ENCODE measurements around the gene COL20A1.

COL20A1 gene

DNA sequence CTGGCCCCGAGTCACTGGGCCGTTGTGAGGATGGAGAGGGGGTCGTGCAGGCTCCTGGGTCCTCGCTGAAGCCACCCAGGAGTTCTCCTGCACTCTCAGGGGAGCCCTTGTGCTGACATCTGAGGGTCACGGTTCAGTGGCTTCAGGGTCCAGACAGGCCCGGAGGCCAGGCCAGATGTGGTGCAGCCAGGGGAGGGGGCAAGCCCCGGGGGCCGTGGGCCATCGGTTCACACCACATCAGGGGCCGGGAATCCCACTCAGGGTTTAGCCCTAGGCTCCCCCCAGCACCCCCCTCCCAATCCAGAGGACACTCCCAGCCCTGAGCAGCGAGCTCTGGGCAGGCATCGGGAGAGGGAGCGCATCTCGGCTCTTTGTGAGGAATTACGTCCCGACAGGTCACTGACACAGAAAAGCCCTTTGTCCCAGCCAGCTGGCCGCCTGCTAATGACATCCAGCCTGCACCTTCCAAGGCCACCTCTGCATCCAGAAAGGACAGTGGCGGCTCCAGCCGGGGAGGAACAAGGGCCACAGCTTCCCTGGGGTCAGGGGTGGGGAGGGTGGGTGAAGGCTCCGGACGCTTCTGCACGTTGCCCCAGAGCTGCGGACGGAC is 74.6 kb downstream of the COL20A1 start:
- ATAC-seq, result no peak
- TF ChIP-seq ZNF8 (CRISPR knock-in tag; IDR thresholded peaks at IDR 0.05) (no peak), CSDC2 (CRISPR knock-in tag; IDR thresholded peaks at IDR 0.05) (no peak), TCF4 (CRISPR knock-in tag; IDR thresholded peaks at IDR 0.05; ENCODE audit: borderline replicate concordance) (no peak), CREB5 (CRISPR knock-in tag; IDR thresholded peaks at IDR 0.05; ENCODE audit: low read depth) (no peak), ZNF565 (CRISPR knock-in tag; conservative IDR thresholded peaks at IDR 0.05; ENCODE audit: low read depth) (no peak), CSRNP3 (CRISPR knock-in tag; IDR thresholded peaks at IDR 0.05) (no peak), POU6F1 (CRISPR knock-in tag; IDR thresholded peaks at IDR 0.05; ENCODE audit: borderline replicate concordance, low read depth) (no peak), OSR1 (CRISPR knock-in tag; IDR thresholded peaks at IDR 0.05) (no peak), ISL1 (CRISPR knock-in tag; IDR thresholded peaks at IDR 0.05) (no peak), SNAI2 (CRISPR knock-in tag; IDR thresholded peaks at IDR 0.05) (no peak), ESRRG (CRISPR knock-in tag; IDR thresholded peaks at IDR 0.05) (no peak), RARB (CRISPR knock-in tag; IDR thresholded peaks at IDR 0.05) (no peak), ZC3H10 (CRISPR knock-in tag; IDR thresholded peaks at IDR 0.05) (no peak)
- TF ChIP-seq, protein P1, sequence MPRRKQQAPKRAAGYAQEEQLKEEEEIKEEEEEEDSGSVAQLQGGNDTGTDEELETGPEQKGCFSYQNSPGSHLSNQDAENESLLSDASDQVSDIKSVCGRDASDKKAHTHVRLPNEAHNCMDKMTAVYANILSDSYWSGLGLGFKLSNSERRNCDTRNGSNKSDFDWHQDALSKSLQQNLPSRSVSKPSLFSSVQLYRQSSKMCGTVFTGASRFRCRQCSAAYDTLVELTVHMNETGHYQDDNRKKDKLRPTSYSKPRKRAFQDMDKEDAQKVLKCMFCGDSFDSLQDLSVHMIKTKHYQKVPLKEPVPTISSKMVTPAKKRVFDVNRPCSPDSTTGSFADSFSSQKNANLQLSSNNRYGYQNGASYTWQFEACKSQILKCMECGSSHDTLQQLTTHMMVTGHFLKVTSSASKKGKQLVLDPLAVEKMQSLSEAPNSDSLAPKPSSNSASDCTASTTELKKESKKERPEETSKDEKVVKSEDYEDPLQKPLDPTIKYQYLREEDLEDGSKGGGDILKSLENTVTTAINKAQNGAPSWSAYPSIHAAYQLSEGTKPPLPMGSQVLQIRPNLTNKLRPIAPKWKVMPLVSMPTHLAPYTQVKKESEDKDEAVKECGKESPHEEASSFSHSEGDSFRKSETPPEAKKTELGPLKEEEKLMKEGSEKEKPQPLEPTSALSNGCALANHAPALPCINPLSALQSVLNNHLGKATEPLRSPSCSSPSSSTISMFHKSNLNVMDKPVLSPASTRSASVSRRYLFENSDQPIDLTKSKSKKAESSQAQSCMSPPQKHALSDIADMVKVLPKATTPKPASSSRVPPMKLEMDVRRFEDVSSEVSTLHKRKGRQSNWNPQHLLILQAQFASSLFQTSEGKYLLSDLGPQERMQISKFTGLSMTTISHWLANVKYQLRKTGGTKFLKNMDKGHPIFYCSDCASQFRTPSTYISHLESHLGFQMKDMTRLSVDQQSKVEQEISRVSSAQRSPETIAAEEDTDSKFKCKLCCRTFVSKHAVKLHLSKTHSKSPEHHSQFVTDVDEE (CRISPR knock-in tag; IDR thresholded peaks at IDR 0.05), result no peak
- TF ChIP-seq, protein P2, sequence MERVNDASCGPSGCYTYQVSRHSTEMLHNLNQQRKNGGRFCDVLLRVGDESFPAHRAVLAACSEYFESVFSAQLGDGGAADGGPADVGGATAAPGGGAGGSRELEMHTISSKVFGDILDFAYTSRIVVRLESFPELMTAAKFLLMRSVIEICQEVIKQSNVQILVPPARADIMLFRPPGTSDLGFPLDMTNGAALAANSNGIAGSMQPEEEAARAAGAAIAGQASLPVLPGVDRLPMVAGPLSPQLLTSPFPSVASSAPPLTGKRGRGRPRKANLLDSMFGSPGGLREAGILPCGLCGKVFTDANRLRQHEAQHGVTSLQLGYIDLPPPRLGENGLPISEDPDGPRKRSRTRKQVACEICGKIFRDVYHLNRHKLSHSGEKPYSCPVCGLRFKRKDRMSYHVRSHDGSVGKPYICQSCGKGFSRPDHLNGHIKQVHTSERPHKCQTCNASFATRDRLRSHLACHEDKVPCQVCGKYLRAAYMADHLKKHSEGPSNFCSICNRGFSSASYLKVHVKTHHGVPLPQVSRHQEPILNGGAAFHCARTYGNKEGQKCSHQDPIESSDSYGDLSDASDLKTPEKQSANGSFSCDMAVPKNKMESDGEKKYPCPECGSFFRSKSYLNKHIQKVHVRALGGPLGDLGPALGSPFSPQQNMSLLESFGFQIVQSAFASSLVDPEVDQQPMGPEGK (CRISPR knock-in tag; IDR thresholded peaks at IDR 0.05; ENCODE audit: borderline replicate concordance), result no peak

GRCh38 chr20:63368151-63368550 is 75.2 kb downstream of the COL20A1 start:
- no peak for ATAC-seq
- TF ChIP-seq POU6F1 (CRISPR knock-in tag; IDR thresholded peaks at IDR 0.05; ENCODE audit: borderline replicate concordance, low read depth) (no peak), PPARA (CRISPR knock-in tag; IDR thresholded peaks at IDR 0.05; ENCODE audit: borderline replicate concordance) (no peak), ZNF8 (CRISPR knock-in tag; IDR thresholded peaks at IDR 0.05) (no peak)
- TF ChIP-seq, protein P2 (CRISPR knock-in tag; IDR thresholded peaks at IDR 0.05; ENCODE audit: borderline replicate concordance), result no peak
